ENCODE measurements around the gene ST6GALNAC6.

The ST6GALNAC6 gene

GRCh38 chr9:127880143-127880542 is 19.3 kb downstream of the ST6GALNAC6 start:
- peaks cover 40% of the 10 kb centered on the region for H3K4me1 ChIP-seq (ENCODE audit: control insufficient read depth, insufficient read depth, low read length)
- no peak overlapping the region for H3K9ac ChIP-seq (ENCODE audit: low read length)
- H3K27me3 ChIP-seq (ENCODE audit: control insufficient read depth, insufficient read depth, low read length) = no peaks in the 10 kb centered on the region
- H3K4me3 ChIP-seq (ENCODE audit: low read length) = no peak overlapping the region
- H3K36me3 ChIP-seq (ENCODE audit: control insufficient read depth, insufficient read depth, low read length) = no peaks in the 10 kb centered on the region
- H3K9me3 ChIP-seq (ENCODE audit: control insufficient read depth, low read length) = no peaks in the 10 kb centered on the region

DNA sequence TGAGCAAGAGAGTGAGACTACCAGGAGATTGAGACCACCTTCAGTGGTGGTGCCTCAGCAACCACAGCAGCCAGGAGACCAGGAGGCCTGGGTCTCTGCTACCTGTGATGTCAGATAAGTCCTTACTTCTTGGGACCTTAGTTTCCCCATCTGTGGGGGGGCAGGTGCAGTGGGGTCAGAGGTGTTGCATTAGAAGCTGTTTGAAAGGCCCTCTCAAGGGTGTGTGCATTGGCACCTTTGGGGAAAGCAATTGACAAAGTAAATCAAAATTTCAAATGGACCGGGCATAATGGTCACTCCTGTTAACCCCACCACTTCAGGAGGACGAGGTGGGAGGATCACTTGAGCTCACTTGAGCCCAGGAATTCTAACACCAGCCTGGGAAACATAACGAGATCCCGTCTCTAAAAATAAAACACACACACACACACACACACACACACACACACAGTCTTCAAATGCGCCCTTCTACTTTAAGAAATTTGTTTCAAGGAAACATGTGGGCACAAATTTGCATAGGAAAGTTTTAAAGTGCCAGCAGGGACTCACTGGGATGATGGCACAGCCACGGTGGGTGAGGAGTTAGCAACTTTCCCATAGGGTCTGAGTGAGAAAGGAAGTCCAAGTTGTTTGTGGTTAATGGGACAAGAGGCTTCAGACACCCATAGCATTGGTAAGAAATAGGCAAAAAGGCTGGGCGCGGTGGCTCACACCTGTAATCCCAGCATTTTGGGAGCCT is 20.6 kb downstream of the ST6GALNAC6 start:
- no peak overlapping the region for H3K4me3 ChIP-seq (ENCODE audit: low read length)
- no peak overlapping the region for H3K9ac ChIP-seq (ENCODE audit: low read length)
- peaks cover 40% of the 10 kb centered on the region for H3K4me1 ChIP-seq (ENCODE audit: control insufficient read depth, insufficient read depth, low read length)
- no peaks in the 10 kb centered on the region for H3K27me3 ChIP-seq (ENCODE audit: control insufficient read depth, insufficient read depth, low read length)
- no peaks in the 10 kb centered on the region for H3K9me3 ChIP-seq (ENCODE audit: control insufficient read depth, low read length)
- no peaks in the 10 kb centered on the region for H3K36me3 ChIP-seq (ENCODE audit: control insufficient read depth, insufficient read depth, low read length)

DNA sequence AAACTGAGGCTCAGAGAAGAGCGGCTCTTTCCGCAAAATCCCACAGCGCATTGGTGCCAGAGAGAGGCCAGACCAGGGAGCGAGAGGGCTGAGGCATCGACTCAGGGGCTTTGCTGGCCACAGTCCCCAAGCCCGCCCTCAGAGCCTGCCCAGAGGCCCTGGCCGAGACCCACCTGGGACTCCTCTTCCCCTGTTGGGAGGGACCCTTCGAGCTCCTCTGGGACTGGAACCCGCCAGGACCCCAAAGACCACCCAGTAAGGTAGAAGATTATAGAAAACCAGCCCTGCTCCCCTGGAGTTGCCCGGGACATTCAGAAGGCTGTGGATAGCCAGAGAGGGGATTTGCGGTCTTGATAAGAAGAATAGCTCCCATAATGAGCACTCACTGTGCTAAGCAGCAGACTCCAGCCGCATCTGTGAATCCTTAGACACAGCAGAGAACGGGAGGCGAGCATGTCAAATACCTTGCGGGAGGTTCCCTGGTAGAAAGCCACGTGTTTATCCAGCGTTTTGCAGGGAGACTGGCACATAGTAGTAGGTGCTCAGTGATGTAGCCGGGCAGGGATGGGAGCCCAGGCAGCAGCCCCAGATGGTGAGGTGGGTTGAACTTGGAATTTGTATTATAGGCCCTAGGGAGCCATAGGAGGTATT is 21.3 kb downstream of the ST6GALNAC6 start:
- peaks cover 44% of the 10 kb centered on the region for H3K4me1 ChIP-seq (ENCODE audit: control insufficient read depth, insufficient read depth, low read length)

GRCh38 chr9:127877566-127877998 is 21.8 kb downstream of the ST6GALNAC6 start, which contains the start of gene AK1:
Gene AK1, minus strand, starts transcription at chr9:127877675. Its CDS starts 3,058 bp downstream, at chr9:127874617.
- Histone ChIP-seq H3K36me3 (ENCODE audit: control insufficient read depth, insufficient read depth, low read length) (no peaks in the 10 kb centered on the region), H3K9ac (ENCODE audit: low read length) (peak within 1 kb of the TSS; percentile 74), H3K4me1 (ENCODE audit: control insufficient read depth, insufficient read depth, low read length) (peaks cover 44% of the 10 kb centered on the region), H3K9me3 (ENCODE audit: control insufficient read depth, low read length) (no peaks in the 10 kb centered on the region), H3K27me3 (ENCODE audit: control insufficient read depth, insufficient read depth, low read length) (no peaks in the 10 kb centered on the region), H3K4me3 (ENCODE audit: low read length) (peak within 1 kb of the TSS; percentile 44)

More for the DNA sequence above, 21.3 kb downstream of the ST6GALNAC6 start:
- no peaks in the 10 kb centered on the region for H3K36me3 ChIP-seq (ENCODE audit: control insufficient read depth, insufficient read depth, low read length)
- H3K4me3 ChIP-seq (ENCODE audit: low read length) = peak overlapping the region; percentile 38
- H3K9ac ChIP-seq (ENCODE audit: low read length) = peak overlapping the region; percentile 65
- H3K27me3 ChIP-seq (ENCODE audit: control insufficient read depth, insufficient read depth, low read length) = no peaks in the 10 kb centered on the region
- H3K9me3 ChIP-seq (ENCODE audit: control insufficient read depth, low read length) = no peaks in the 10 kb centered on the region

GRCh38 chr9:127876764-127877562 is 22.4 kb downstream of the ST6GALNAC6 start:
- peak overlapping the region; percentile 74 for H3K9ac ChIP-seq (ENCODE audit: low read length)
- H3K9me3 ChIP-seq (ENCODE audit: control insufficient read depth, low read length) = no peaks in the 10 kb centered on the region
- peaks cover 44% of the 10 kb centered on the region for H3K4me1 ChIP-seq (ENCODE audit: control insufficient read depth, insufficient read depth, low read length)
- H3K36me3 ChIP-seq (ENCODE audit: control insufficient read depth, insufficient read depth, low read length) = no peaks in the 10 kb centered on the region
- H3K27me3 ChIP-seq (ENCODE audit: control insufficient read depth, insufficient read depth, low read length) = no peaks in the 10 kb centered on the region
- peak overlapping the region; percentile 44 for H3K4me3 ChIP-seq (ENCODE audit: low read length)

- Histone ChIP-seq H3K36me3 (ENCODE audit: control insufficient read depth, insufficient read depth, low read length) (no peaks in the 10 kb centered on the region), H3K4me3 (ENCODE audit: low read length) (no peak overlapping the region), H3K9me3 (ENCODE audit: control insufficient read depth, low read length) (no peaks in the 10 kb centered on the region), H3K4me1 (ENCODE audit: control insufficient read depth, insufficient read depth, low read length) (peaks cover 44% of the 10 kb centered on the region), H3K9ac (ENCODE audit: low read length) (peak overlapping the region; percentile 74), H3K27me3 (ENCODE audit: control insufficient read depth, insufficient read depth, low read length) (no peaks in the 10 kb centered on the region)
These were observed 23.2 kb downstream of the ST6GALNAC6 start for GRCh38 chr9:127876026-127876763.

DNA sequence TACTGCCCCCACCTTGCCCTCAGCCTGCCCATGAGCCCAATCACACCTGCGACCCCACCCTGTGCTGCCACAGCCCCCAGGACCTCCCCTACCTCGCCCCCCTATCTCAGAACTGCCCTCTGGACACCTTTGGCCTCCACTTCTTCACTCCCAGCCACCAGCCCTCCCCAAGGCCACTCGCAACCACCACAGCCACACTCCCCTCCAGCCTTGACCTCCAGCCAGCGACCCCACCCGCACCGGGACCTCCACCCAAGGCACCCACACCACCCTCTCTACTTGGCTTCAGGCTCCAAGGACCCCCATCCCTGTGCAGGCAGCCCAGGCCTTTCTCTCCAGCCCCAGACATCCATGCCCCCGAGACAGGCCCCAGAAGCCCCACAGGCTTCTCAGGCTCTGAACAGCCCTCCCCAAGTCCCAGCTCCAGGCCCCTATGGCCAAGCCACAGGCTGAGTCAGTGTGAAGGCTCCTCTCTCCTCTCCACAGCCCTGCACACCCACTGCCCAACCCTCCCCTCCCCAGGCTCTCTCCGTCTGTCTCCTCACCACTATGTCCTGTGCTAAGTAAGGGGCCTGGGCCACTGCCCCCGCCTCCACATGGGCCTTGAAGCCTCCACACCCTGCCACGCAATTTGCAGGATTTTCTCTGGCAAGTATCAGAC is 24.0 kb downstream of the ST6GALNAC6 start:
- Histone ChIP-seq H3K4me3 (ENCODE audit: low read length) (no peak overlapping the region), H3K9me3 (ENCODE audit: control insufficient read depth, low read length) (no peaks in the 10 kb centered on the region), H3K27me3 (ENCODE audit: control insufficient read depth, insufficient read depth, low read length) (no peaks in the 10 kb centered on the region), H3K4me1 (ENCODE audit: control insufficient read depth, insufficient read depth, low read length) (peaks cover 44% of the 10 kb centered on the region), H3K36me3 (ENCODE audit: control insufficient read depth, insufficient read depth, low read length) (no peaks in the 10 kb centered on the region), H3K9ac (ENCODE audit: low read length) (peak overlapping the region; percentile 25)

- Histone ChIP-seq H3K4me3 (ENCODE audit: low read length) (no peak overlapping the region), H3K27me3 (ENCODE audit: control insufficient read depth, insufficient read depth, low read length) (no peaks in the 10 kb centered on the region), H3K4me1 (ENCODE audit: control insufficient read depth, insufficient read depth, low read length) (peaks cover 44% of the 10 kb centered on the region), H3K9ac (ENCODE audit: low read length) (no peak overlapping the region), H3K9me3 (ENCODE audit: control insufficient read depth, low read length) (no peaks in the 10 kb centered on the region), H3K36me3 (ENCODE audit: control insufficient read depth, insufficient read depth, low read length) (no peaks in the 10 kb centered on the region)
These were observed 24.8 kb downstream of the ST6GALNAC6 start for GRCh38 chr9:127874301-127875221.

- Histone ChIP-seq H3K9me3 (ENCODE audit: control insufficient read depth, low read length) (no peaks in the 10 kb centered on the region), H3K9ac (ENCODE audit: low read length) (no peak overlapping the region), H3K4me3 (ENCODE audit: low read length) (no peak overlapping the region), H3K4me1 (ENCODE audit: control insufficient read depth, insufficient read depth, low read length) (peaks cover 44% of the 10 kb centered on the region), H3K36me3 (ENCODE audit: control insufficient read depth, insufficient read depth, low read length) (no peaks in the 10 kb centered on the region), H3K27me3 (ENCODE audit: control insufficient read depth, insufficient read depth, low read length) (no peaks in the 10 kb centered on the region)
These were observed 25.5 kb downstream of the ST6GALNAC6 start for GRCh38 chr9:127873886-127874285.

DNA sequence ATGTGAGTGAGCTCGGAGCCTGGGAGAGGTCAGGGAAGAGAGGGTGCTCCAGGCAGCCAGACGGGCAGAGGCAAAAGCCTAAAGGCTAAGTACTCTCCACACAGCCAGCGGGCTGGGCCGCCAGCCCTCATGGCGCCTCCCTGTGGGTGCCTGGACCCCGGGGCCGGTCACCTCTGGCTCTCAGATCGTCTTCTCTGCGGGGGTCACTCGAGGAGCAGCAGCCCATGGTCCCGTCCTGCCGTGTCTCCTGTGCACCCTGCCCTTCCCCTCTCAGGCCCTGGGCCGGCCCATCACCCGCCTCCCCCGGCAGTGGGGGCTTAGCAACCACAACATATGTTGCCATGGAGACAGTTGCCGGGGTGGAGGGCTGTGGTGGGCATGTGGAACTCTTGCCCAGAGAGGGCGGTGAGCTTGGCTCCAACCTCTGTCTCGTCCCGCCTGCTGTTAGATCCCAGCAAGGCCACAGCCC is 26.1 kb downstream of the ST6GALNAC6 start:
- H3K4me3 ChIP-seq (ENCODE audit: low read length) = no peak overlapping the region
- H3K36me3 ChIP-seq (ENCODE audit: control insufficient read depth, insufficient read depth, low read length) = no peaks in the 10 kb centered on the region
- no peak overlapping the region for H3K9ac ChIP-seq (ENCODE audit: low read length)
- no peaks in the 10 kb centered on the region for H3K27me3 ChIP-seq (ENCODE audit: control insufficient read depth, insufficient read depth, low read length)
- peaks cover 43% of the 10 kb centered on the region for H3K4me1 ChIP-seq (ENCODE audit: control insufficient read depth, insufficient read depth, low read length)
- H3K9me3 ChIP-seq (ENCODE audit: control insufficient read depth, low read length) = no peaks in the 10 kb centered on the region

All from mucosa of stomach (tissue), 1 donor.